ENCODE data around the gene SERPINE1. TPM values are rescaled to one million over a fixed set of nuclear protein-coding genes. Genes with fewer than 3 reads are reported as not detected.

SERPINE1 gene
- total and polyA plus RNA-seq, 2 of the 13 experiments (the other 11 are each of a cell fraction or from before 2014, with no cell fraction given): 21.2 to 1,576 TPM

- TF ChIP-seq POLR2G (IDR thresholded peaks at IDR 0.05; ENCODE audit: low read depth, low read length) (peak; percentile 100), ZNF34 (CRISPR knock-in tag; IDR thresholded peaks at IDR 0.05; ENCODE audit: borderline replicate concordance) (peak; percentile 96), ZNF792 (CRISPR knock-in tag; IDR thresholded peaks at IDR 0.05) (no peak), NCOR1 (IDR thresholded peaks at IDR 0.05; ENCODE audit: borderline replicate concordance, low read length) (peak; percentile 93), KLF9 (CRISPR knock-in tag; IDR thresholded peaks at IDR 0.05; ENCODE audit: low read depth) (no peak), SP2 (CRISPR knock-in tag; IDR thresholded peaks at IDR 0.05) (no peak), ZFP36 (IDR thresholded peaks at IDR 0.05; ENCODE audit: borderline replicate concordance, low read depth, low read length, partially characterized antibody) (no peak), PCBP1 (IDR thresholded peaks at IDR 0.05; ENCODE audit: borderline replicate concordance, low read depth, low read length) (no peak), ZBTB37 (CRISPR knock-in tag; IDR thresholded peaks at IDR 0.05) (no peak), TRIM24 (CRISPR knock-in tag; IDR thresholded peaks at IDR 0.05) (no peak), SSRP1 (CRISPR knock-in tag; IDR thresholded peaks at IDR 0.05) (peak; percentile 46; the same call in 1 of the 2 replicates), POGK (CRISPR knock-in tag; conservative IDR thresholded peaks at IDR 0.05) (peak; percentile 97), RARA (CRISPR knock-in tag; IDR thresholded peaks at IDR 0.05) (peak; percentile 98), ZFP90 (CRISPR knock-in tag; IDR thresholded peaks at IDR 0.05; ENCODE audit: borderline replicate concordance) (peak; percentile 42; the same call in 1 of the 2 replicates), ETV6 (CRISPR knock-in tag; conservative IDR thresholded peaks at IDR 0.05) (no peak), LRRFIP1 (CRISPR knock-in tag; conservative IDR thresholded peaks at IDR 0.05) (no peak), ZNF841 (CRISPR knock-in tag; IDR thresholded peaks at IDR 0.05; ENCODE audit: borderline replicate concordance) (no peak), GTF3A (CRISPR knock-in tag; conservative IDR thresholded peaks at IDR 0.05) (no peak), ATF4 (CRISPR knock-in tag; IDR thresholded peaks at IDR 0.05) (peak in 1 of 2 experiments; percentile 81; a peak in 2 of 4 replicates), NFE2L2 (IDR thresholded peaks at IDR 0.05; ENCODE audit: low read length) (no peak), ZNF10 (CRISPR knock-in tag; IDR thresholded peaks at IDR 0.05; ENCODE audit: borderline replicate concordance, low read depth) (no peak), MATR3 (CRISPR knock-in tag; IDR thresholded peaks at IDR 0.05) (no peak), ERF (CRISPR knock-in tag; IDR thresholded peaks at IDR 0.05) (no peak; the same call in 1 of the 2 replicates), ASH2L (IDR thresholded peaks at IDR 0.05; ENCODE audit: insufficient read length, low read depth, low read length) (peak; percentile 69)
Measured at GRCh38 chr7:101126651-101127459, at the start of gene SERPINE1 (continued).

All from HepG2 (cell line).